ENCODE measurements around the gene GPR161. TPM values are rescaled to one million over a fixed set of nuclear protein-coding genes. Genes with fewer than 3 reads are reported as not detected.

GPR161 gene
- total and polyA plus RNA-seq, 2 of the 13 experiments (the other 11 are each of a cell fraction or from before 2014, with no cell fraction given) = 0.13 to 0.35 TPM

- Histone ChIP-seq H3K27me3 (ENCODE audit: control insufficient read depth in 1 of 2, insufficient read depth in 2 of 2, low read length in 2 of 2) (peaks cover 0 to 34% of the 10 kb centered on the region in 2 experiments; a peak in 4 of 5 replicates), H3K4me1 (ENCODE audit: insufficient read depth, low read length) (peaks cover 16% of the 10 kb centered on the region), H2AFZ (ENCODE audit: low read length) (no peak overlapping the region), H3K4me2 (ENCODE audit: low read depth, low read length) (no peak overlapping the region), H3K4me3 (replicated peaks in 1 of 3; ENCODE audit: insufficient read depth in 1 of 3, low read depth in 2 of 3, low read length in 3 of 3) (no peak overlapping the region), H3K36me3 (replicated peaks in 1 of 2; ENCODE audit: control insufficient read depth in 1 of 2, insufficient read depth in 2 of 2, low read length in 2 of 2) (no peaks in the 10 kb centered on the region), H4K20me1 (ENCODE audit: insufficient read depth, low read length) (no peaks in the 10 kb centered on the region), H3K9me3 (ENCODE audit: low read length) (no peaks in the 10 kb centered on the region), H3K27ac (ENCODE audit: extremely low read length, insufficient read depth, low read length) (no peak overlapping the region), H3K9ac (ENCODE audit: insufficient read depth, low read depth, low read length) (no peak overlapping the region), H3K79me2 (ENCODE audit: insufficient read depth, low read length) (no peaks in the 10 kb centered on the region)
- intact Hi-C loops (cut with micrococcal nuclease; ENCODE audit: unreplicated experiment) = no loop called here
- ATAC-seq (no peak), FAIRE-seq (no peak), DNase-seq (ENCODE audit: low spot score) (no peak)
- BruUV-seq (replicated peaks) = no TSS peak
- WGBS (ENCODE audit: low lambda C conversion rate) = 60% methylated on average over 5 of the region's 5 CpGs
- in situ Hi-C loops (cut with HindIII; ENCODE audit: extremely low pct_ligation_motif_present, low pct_unique_long_range_greater_than_20kb) = no loop called here
- POLR2A ChIA-PET = no interaction called here
- CTCF ChIA-PET (ENCODE audit: low intra/inter-chr PET ratio, low total read pairs) = no interaction called here
- TF ChIP-seq HNRNPL (IDR thresholded peaks at IDR 0.05; ENCODE audit: low read depth, low read length) (no peak), FUBP1 (CRISPR knock-in tag; IDR thresholded peaks at IDR 0.05; ENCODE audit: borderline replicate concordance) (no peak), ZBTB4 (CRISPR knock-in tag; IDR thresholded peaks at IDR 0.05; ENCODE audit: borderline replicate concordance) (no peak), KAT2B (IDR thresholded peaks at IDR 0.05; ENCODE audit: borderline replicate concordance, low read depth, low read length) (no peak), HNF1A (IDR thresholded peaks at IDR 0.05; ENCODE audit: low read depth) (no peak), HNF1A (CRISPR knock-in tag; IDR thresholded peaks at IDR 0.05; ENCODE audit: borderline replicate concordance) (no peak), ZNF296 (CRISPR knock-in tag; conservative IDR thresholded peaks at IDR 0.05) (no peak), REL (CRISPR knock-in tag; conservative IDR thresholded peaks at IDR 0.05) (no peak), TOE1 (CRISPR knock-in tag; IDR thresholded peaks at IDR 0.05) (no peak)
- TF ChIP-seq, protein P1, sequence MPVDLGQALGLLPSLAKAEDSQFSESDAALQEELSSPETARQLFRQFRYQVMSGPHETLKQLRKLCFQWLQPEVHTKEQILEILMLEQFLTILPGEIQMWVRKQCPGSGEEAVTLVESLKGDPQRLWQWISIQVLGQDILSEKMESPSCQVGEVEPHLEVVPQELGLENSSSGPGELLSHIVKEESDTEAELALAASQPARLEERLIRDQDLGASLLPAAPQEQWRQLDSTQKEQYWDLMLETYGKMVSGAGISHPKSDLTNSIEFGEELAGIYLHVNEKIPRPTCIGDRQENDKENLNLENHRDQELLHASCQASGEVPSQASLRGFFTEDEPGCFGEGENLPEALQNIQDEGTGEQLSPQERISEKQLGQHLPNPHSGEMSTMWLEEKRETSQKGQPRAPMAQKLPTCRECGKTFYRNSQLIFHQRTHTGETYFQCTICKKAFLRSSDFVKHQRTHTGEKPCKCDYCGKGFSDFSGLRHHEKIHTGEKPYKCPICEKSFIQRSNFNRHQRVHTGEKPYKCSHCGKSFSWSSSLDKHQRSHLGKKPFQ (CRISPR knock-in tag; IDR thresholded peaks at IDR 0.05; ENCODE audit: insufficient replicate concordance) = no peak
- TF ChIP-seq, protein P2, sequence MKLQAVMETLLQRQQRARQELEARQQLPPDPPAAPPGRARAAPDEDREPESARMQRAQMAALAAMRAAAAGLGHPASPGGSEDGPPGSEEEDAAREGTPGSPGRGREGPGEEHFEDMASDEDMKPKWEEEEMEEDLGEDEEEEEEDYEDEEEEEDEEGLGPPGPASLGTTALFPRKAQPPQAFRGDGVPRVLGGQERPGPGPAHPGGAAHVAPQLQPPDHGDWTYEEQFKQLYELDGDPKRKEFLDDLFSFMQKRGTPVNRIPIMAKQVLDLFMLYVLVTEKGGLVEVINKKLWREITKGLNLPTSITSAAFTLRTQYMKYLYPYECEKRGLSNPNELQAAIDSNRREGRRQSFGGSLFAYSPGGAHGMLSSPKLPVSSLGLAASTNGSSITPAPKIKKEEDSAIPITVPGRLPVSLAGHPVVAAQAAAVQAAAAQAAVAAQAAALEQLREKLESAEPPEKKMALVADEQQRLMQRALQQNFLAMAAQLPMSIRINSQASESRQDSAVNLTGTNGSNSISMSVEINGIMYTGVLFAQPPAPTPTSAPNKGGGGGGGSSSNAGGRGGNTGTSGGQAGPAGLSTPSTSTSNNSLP (IDR thresholded peaks at IDR 0.05; ENCODE audit: low read depth, low read length) = no peak
Measured at GRCh38 chr1:168138134-168138533, 1.4 kb upstream of the GPR161 start.
